NCI-H2081 treated with DMSO at 0.1 percent for 48 hours (cell line): Measurements from ENCODE around the gene PCDH19.
"Not testable (repeated sequence)": the region's sequence is repeated elsewhere in the genome, so short reads cannot be mapped to it uniquely, and the experiment has no call there.

ENCODE experiments used
- DNase-seq: peaks from one replicate; lab custom pipeline; 2025; lab: John Stamatoyannopoulos, UW

The PCDH19 gene, protein sequence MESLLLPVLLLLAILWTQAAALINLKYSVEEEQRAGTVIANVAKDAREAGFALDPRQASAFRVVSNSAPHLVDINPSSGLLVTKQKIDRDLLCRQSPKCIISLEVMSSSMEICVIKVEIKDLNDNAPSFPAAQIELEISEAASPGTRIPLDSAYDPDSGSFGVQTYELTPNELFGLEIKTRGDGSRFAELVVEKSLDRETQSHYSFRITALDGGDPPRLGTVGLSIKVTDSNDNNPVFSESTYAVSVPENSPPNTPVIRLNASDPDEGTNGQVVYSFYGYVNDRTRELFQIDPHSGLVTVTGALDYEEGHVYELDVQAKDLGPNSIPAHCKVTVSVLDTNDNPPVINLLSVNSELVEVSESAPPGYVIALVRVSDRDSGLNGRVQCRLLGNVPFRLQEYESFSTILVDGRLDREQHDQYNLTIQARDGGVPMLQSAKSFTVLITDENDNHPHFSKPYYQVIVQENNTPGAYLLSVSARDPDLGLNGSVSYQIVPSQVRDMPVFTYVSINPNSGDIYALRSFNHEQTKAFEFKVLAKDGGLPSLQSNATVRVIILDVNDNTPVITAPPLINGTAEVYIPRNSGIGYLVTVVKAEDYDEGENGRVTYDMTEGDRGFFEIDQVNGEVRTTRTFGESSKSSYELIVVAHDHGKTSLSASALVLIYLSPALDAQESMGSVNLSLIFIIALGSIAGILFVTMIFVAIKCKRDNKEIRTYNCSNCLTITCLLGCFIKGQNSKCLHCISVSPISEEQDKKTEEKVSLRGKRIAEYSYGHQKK (N-terminal part only)

DNA sequence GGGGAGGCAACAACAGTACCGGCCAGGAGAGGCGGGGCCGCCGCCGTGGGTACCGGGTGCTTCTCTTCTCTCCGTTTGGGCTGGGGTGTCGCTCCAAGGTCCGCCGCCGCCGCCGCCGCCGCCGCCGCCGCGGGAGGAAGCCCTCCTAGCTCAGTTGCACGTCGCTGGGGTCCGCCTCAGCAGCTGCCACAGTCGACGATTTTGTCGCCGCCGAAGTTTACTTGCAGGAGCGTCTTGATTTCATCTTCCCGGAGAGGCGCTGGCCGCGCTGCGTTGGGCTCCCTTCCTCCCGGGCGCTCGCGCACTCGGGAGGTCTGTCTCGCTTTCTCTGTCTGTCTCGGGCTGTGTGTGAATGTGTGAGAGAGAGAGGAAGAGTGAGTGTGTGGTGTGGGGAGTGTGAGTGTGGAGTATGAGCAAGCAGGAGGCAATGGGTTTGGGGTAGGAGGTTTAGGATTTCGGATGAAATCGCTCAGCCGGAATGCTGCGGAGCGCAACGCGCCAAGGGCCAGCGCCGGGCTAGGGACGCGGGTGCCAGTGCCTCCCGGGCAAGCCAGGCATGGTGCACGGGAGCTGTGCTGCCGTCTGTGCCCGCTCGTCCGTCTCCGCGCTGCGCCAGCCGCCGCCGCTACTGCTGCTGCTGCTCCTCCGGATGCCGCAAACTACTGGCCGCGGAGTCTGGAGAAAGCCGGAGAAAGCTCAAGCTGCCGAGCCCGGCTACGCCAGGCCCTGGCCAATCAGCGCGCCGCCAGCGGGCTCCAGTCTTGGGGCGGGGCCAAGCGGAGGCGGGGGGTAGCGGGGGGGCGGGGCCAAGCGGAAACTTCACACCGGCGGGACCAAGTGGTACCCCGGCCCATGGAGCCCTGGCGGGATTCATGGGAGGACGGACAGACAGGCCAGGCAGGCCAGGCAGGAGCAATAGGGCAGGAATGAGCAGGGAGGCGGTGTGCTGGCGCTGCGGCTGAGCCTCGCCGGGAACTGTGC is at the start of gene PCDH19:
PCDH19 (minus strand) TSS at position 664 of the 981 bp plus-strand sequence. CDS start 1,676 bp downstream, outside the sequence.
- DNase-seq: no peak

DNA sequence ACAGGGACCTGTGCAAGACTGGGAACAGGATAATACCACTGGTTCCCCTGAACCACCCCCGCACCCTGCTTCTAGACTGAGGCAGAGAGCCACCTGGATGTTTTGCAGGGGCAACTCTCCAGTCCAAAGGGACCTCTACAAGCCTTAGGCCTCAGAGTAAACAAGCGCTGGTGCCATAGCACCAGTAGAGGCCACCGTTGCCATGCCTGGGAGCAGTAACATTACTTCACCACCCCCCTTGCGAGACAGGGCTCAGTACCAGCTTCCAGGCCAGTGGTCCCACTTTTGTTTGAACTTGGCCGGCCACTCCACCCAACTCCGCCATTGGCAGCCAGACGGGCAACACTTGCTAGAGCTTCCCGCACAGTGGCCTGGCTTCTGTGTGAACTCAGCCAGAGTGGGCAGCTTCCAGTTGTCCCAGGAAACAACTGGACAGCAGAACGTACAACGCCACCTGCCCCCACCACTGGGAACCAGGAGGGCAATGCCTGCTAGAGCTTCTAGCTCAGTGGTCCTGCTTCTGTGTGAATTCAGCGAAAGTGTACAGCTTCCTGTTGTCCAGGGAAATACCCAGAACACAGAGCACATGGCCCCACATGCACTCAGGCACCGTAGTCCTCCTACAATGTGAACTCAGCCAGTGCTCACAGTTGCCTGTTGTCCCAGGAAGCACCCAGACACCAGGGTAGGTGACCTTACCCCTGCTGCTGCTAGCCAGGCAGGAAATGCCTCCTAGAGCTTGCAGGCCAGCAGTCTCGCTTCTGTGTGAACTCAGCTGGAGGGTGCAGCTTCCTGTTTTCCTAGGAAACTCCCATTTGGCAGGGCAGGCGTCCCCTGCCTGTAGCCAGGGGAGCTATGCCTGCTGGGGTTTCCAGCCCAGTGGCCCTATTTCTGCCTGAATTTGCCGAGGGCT is 39.9 kb upstream of the PCDH19 start:
- no peak for DNase-seq

DNA sequence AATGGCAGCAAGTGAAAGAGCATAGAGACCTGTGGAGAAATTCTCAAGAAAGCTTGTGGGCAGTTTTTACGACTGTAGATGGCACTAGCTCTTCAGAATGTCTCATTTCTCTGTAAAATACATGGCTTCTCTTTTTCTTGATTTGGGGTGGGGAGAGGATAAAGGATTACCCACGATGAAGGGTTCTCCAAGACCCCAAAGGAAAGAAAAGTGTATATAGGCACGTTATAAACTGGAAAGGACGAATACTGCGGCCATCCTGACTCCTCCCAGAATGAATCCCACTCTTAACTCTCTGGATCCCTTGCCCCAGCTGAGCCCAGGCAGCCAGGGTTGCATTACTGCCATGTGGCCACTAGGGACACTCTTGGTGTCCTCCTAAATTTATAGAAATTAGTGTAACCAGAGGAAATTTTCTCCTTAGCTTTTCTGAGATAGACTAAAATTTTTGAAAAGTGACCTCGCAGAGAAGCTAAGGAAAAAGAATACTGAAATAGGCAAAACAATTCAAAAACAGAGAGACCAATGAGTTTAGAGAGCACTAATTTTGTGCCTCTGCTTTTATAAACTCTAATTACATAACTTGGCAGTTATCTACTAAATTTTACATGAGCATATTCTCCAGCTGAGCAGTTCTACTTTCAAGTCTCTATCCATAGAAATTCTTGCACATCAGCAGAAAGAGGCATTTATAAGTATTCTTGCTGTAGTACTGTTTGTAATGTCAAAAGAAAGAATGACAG is 37.8 kb upstream of the PCDH19 start:
- DNase-seq: no peak

DNA sequence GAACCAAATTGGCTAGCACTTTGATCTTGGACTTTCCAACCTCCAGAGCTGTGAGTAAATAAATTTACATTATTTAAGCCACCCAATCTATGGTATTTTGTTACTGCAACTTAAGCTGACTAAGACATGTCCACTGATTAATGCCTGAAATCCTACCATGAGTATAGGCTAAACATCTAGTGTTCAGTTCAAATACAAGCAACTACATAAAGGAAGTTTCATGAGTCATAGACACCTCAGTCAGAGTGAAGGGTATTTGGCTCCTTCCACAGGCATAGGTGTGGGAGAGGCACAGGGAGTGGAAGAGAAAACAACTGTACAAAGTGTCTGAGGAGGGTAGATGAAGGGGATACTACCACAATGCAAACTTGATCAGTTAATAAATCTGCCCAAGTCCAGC is 35.5 kb upstream of the PCDH19 start:
- no peak for DNase-seq

DNA sequence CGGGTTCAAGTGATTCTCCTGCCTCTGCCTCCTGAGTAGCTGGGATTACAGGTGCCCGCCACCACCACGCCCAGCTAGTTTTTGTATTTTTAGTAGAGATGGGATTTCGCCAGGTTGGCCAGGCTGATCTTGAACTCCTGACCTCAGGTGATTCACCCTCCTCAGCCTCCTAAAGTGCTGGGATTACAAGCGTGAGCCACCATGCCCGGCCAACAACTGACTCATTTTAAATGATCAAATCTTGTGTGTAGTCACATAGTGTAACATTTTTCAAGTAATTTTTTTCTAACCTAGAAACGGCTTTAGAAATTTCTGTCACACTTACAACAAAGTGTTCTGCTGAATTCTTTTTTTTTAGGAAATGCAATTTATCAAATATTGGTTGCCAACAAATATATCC is 31.2 kb upstream of the PCDH19 start:
- not testable (repeated sequence) for DNase-seq

DNA sequence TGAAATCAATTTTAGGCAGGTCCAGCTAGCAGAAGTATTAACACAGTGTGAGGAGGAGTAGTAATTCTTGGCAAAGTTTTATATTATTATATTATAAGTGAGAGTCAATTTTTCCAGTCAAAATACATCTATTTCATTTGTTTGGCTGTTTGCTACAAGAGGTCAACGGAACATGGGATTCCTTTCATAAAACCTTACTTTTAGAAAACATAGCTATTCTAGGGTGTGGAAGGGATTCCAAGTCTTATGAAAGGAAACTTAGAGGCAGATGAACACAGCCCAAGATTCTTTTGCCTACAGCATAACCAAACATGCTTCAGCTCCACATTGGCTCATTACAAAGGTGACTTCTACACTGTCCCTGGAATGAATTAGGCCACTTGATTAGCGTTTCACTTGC is 29.9 kb upstream of the PCDH19 start:
- no peak for DNase-seq

DNA sequence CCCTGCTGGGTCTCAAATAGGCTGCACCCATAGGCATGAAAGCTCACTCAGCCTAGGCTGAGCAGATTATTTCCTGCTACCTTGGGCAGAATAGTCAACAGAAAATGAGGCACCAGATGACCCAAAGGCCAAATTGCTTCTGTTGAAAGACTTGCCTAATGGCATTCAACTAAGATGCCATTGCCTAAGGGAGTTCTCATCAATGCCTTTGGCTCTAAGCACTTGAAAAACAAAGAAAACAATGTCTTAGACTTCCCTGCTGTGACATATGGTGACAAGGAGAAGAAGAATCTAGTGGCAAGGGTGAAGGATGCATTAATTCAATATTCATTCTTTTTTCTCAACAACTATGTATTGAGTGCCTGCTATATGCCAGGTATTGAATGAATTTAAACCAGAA is 25.7 kb upstream of the PCDH19 start:
- DNase-seq: no peak

DNA sequence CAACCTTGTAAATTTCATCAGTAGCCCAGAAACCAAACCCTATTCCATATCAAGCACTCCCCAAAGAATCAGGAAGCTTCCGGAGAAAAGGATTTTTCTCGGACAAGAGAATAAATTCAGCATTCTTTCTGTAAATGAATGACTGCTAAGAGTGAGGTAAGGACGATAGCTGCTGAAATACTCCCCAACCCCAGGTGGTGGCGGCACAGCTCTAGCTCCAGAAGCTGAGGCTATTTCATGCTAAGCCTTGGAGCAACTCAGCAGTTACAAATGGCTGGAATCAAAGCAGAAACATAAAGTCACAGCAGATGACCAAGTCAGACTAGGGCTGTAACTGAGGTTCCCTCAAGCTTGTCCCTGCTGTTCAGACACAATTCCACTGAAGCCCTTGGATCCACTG is 13.9 kb upstream of the PCDH19 start:
- DNase-seq: no peak

DNA sequence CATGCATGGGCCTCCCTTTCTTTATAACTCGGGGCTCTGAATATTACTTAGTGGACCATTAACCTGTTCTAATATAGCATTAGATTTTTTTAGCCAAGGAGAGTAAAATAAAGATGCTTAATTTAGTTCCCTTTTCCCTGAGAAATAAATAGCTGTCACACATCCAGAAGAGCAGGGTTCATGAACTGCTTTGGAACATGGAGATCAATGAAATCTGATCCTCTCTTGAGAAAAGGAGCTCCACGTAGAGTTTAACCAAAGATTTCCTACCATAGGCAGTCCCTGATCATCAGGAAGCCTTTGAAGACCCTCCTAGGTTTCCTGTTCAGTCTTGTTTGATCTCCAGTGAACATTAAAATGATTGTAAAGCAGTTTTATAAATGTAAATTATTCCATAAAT is 8.5 kb upstream of the PCDH19 start:
- DNase-seq: no peak

DNA sequence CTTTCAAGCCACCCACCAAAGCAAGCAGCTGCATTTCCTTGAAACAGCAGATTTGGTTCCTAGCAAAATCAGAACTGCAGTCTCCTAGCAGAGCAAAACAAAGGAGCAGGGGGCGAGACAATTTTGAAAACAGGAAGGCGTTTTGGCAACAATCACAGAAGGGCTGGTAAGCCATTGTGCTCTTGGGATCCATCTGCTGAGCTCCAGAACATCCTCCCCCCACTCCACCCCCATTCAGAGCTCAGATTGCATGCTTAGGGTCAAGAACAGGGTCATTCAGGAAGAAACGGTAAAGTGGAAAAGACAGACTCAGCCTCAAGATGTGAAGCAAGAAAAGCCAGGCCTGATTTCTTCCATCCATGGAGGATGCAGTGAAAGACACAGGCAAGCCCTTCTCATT is 7.6 kb upstream of the PCDH19 start:
- no peak for DNase-seq

DNA sequence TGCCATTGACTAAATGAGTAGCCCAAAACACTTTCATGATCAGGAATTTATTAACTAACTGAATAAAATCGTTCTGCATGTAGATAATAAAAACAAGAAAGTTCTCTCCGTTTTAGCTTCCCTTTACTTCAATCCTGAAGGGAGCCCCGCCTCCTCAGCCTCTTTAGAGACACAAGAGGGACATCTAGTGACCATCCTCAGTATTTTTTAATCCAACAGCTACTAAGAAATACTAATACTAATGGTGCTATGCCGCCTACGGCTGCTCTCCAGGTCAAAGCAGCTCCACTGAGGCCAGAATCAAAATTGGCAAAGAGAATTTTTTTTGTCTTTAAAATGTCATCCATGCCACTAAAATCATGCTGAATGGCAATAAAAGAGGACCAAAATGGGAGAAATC is 3.2 kb upstream of the PCDH19 start:
- no peak for DNase-seq

DNA sequence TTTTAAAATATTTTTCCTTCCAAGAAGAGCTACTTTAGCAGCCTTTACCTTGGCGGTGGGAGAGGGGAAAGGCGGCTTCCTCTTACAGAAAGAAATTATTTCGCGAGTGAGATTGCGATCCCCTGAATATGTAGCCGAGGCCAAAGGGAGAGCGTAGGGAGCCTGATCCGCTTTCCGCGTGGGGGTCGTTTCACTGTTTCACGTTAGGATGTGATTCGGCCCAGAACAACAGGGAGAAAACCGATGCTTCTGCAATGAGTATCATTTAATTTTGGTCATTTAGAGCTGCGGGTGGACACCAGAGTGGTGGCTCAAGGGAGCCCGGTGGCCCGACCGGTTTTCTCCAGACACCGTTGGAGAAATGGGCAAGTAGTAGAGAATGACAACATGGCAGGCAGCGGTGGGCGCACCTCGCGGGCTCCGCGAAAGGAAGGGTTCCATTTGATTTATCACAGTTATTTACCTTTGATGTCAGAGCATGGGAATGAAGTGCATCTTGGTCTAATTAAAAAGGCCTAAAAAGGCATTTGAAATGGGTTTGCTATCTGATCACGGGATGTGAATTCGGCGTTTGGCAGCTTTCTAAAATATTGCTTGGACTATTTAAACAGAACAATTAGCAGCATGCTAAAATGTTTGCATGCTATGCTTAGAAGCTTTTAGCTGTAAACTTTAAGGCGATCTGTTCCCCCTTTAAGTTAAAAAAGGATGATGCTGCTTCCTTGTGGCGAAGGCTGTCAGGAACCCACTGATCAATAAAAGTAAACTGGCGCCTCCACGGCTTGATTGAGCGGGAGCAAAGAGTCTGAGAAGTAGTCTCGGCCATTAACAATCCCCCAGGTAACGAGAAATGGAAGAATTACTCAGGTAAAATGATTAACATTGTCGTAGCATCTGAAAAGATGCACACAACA is 2.0 kb upstream of the PCDH19 start:
- no peak for DNase-seq

DNA sequence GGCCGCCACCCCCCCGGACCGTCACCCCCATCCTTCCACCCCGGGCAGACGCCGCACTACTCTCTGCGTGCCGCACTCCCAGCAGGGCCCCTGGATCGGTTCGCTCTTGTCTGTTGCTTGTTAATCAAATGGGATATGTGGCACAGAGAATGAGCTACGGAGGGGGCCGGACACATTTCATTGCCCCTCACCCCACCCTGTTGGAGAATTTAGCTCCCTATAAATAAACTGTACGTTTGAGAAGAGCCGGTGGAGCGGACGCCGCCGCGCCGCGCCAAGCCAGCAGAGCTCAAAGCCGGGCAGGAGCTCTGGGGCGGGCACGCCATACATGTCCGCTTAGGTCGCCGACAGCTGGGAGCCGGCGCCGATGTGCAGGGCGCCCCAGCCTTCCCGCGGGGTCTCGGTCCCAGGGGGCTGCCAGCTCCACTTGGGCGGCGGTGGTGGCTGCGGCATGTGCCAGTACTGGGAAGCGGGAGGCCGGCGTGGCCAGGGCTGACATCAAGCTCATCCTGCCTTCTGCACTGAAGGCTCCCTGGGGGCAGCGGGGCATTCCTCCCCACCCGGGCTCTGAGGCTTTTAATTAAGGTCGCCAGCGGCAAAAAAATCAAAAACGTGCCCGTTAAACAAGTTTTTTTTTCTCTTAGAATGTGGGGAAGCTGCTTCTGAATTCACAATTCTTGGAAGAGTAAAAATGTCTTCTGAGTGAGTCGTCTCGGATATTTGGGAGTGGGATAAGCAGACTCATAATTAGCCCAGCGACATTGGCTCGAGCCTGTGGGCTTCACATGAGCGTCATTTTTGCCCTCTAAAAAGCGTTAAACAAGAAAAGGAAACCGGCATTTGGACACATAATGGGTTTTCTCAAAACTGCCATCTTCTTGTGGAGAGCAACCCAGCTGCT is 1.1 kb upstream of the PCDH19 start:
- no peak for DNase-seq

DNA sequence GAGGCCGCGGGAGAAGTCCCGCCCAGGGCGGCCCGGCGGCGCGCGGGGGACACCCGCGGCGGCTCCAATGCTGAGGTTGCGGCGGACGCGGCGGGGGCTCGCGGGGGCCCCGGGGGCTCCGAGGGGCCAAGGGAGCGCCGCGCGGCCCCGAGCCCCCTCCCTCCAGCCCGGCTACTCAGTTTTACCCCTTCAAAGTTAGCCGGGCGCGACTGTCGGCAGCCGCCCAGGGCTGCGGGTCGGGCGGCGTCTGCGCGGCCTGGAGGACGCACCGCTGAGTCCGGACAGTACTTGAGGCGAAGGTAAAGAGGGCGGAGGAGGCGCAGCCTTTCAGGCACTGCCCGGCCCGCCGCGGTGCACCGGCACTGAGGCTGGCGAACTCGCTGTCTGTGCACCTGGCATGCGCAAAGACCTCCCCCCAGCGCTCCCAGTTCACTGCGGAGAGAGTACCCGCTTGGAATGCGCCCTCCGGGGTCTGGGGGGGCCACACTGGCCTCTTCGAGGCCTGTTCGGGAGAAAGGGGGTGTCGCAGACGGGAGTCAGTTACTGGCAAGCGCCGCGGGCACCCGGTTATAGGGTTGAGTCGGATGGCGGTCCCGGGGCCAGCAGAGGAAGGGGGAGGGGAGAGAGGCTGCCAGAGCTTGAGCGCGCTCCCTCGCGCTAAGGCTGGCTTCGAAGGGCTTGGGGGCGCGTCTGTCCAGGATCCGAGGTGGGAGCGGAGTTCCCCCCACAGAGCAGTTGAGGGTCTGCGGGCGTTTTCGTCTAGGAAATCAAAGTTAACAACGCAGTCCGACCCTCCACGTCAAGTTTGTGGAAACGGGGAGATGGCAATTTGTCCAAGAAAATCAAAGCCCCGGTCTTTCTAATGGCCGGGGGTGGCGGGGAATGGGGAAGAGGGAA is 1.1 kb downstream of the PCDH19 start:
- DNase-seq: no peak

DNA sequence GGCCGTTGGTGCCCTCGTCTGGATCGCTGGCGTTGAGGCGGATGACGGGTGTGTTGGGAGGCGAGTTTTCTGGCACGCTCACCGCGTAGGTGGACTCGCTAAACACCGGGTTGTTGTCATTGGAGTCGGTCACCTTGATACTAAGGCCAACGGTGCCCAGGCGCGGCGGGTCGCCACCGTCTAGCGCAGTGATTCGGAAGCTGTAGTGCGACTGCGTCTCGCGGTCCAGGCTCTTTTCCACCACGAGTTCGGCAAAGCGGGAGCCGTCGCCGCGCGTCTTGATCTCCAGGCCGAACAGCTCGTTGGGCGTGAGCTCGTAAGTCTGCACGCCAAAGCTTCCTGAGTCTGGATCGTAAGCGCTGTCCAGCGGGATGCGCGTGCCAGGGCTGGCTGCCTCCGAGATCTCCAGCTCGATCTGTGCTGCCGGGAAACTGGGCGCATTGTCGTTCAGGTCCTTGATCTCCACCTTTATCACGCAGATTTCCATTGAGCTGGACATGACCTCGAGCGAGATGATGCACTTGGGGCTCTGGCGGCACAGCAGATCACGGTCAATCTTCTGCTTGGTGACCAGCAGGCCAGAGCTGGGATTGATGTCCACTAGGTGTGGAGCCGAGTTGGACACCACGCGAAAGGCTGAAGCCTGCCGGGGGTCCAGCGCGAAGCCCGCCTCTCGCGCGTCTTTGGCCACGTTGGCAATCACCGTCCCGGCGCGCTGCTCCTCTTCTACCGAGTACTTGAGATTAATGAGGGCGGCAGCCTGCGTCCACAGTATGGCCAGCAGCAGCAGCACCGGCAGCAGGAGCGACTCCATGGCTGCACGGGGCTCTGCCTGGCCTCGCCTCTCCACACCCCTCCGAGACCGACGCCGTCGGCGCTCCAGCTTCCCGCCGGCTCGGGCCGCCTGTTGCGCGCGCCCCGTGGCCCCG is 2.0 kb downstream of the PCDH19 start:
- no peak for DNase-seq

DNA sequence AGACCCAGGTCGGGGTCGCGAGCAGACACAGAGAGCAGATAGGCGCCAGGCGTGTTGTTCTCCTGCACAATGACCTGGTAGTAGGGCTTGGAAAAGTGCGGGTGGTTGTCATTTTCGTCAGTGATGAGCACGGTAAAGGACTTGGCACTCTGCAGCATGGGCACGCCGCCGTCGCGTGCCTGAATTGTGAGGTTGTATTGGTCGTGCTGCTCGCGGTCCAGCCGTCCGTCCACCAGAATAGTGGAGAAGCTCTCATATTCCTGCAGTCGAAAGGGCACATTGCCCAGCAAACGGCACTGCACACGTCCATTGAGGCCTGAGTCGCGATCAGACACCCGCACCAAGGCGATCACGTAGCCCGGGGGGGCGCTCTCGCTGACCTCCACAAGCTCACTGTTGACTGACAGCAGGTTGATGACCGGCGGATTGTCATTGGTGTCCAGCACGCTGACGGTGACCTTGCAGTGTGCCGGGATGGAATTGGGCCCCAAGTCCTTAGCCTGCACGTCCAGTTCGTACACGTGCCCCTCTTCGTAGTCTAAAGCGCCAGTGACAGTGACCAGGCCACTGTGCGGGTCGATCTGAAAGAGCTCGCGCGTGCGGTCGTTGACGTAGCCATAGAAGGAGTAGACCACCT is 2.8 kb downstream of the PCDH19 start:
- DNase-seq: no peak
